Mammary epithelial cell (primary cell): ENCODE measurements around the gene SH3BP1.

Experiments
- CTCF ChIP-seq, 2 donors: IDR thresholded peaks in 1 of 2; conservative IDR thresholded peaks in 1 of 2; 2 replicates each; pipeline ENCODE4 v1.5.1; 2011 to 2012; ENCODE audit warnings: inconsistent platforms in 2 of 2, low read length in 2 of 2, mild to moderate bottlenecking in 2 of 2, control low read depth in 1 of 2, low read depth in 1 of 2; ENCODE audit not compliant: insufficient read depth in 1 of 2; ENCODE audit errors: extremely low read depth in 1 of 2
- EZH2 ChIP-seq: IDR thresholded peaks from 2 replicates; pipeline ENCODE4 v1.6.1; 2012; ENCODE audit warnings: low read length, inconsistent platforms, borderline replicate concordance

DNA sequence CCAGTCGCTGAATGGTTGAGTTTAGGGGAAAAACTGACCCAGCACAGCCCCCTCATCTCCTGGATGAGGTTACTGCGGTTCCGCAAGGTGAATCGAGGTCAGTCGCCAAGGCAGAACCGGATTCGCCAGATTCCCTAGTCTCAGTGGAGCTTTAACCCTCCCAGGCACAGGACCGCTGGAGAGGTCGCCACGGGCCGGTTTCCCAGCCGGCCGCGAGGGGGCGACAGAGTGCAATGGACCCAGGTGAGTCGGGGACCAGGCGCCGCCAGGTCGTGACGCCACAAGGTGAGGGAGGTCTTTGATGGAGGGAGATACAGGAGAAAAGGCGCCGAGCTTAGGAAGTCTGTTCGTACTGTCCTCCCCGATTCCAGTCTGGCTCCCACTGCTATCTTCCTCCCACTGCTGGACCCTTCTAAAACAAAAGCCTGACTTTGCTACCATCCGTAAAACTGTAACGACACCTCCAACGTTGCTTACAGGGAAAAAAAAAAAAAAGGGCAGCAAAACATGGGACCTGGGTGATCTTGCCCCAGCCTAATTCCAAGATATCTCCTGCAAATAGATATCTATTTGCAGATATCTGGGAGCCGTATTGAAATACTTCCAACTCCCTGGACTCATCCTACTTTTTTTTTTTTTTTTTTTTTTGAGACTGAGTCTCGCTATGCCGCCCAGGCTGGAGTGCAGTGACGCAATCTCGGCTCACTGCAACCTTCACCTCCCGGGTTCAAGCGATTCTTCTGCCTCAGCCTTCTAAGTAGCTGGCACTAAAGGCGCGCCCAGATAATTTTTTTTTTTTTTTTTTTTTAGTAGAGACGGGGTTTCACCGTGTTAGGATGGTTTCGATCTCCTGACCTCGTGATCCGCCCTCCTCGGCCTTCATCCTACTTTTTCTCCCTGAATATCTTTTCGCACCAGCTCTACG, 32.2 kb upstream of the SH3BP1 start:
- TF ChIP-seq EZH2 (no peak), CTCF (conservative IDR thresholded peaks at IDR 0.05 in 1 of 2, IDR thresholded peaks at IDR 0.05 in 1 of 2; ENCODE audit: extremely low read depth in 1 of 2, insufficient read depth in 1 of 2, low read depth in 1 of 2, low read length in 2 of 2) (peak; percentile 96 to 99)
